GM23338 (cell line): Measurements from ENCODE around the gene PBX3. TPM values are rescaled to one million over a fixed set of nuclear protein-coding genes. Genes with fewer than 3 reads are reported as not detected.

ENCODE experiments used
- ATAC-seq: fragments of 200-7000 bp; cut with Tn5 transposase; 3 replicates; pipeline ENCODE4 v1.9.1; 2020
- DNase-seq: peaks from one replicate; pipeline ENCODE4 v3.0.0-alpha.2; 2015; ENCODE audit warnings: low spot score
- H2AFZ ChIP-seq: fragments of 200-600 bp; sonication (generic); 2 replicates; pipeline ENCODE4 v1.8.0; 2016; ENCODE audit warnings: antibody characterized with exemption, mild to moderate bottlenecking, moderate library complexity
- H3F3A ChIP-seq: fragments of 200-600 bp; sonication (generic); replicated peaks from 2 replicates; pipeline ENCODE4 v1.8.0; 2017; ENCODE audit warnings: antibody characterized with exemption, mixed run types, low read depth
- H3K27ac ChIP-seq: fragments of 200-600 bp; sonication (generic); 2 replicates; pipeline ENCODE4 v1.6.1; 2016; ENCODE audit warnings: low read depth
- H3K27me3 ChIP-seq: fragments of 200-600 bp; sonication (generic); 2 replicates; pipeline ENCODE4 v1.8.0; 2016; ENCODE audit warnings: mild to moderate bottlenecking, mixed run types, moderate library complexity; ENCODE audit not compliant: insufficient read depth
- H3K36me3 ChIP-seq: fragments of 200-600 bp; sonication (generic); 2 replicates; pipeline ENCODE4 v1.8.0; 2016; ENCODE audit warnings: mild to moderate bottlenecking; ENCODE audit not compliant: insufficient read depth
- H3K4me1 ChIP-seq: fragments of 200-600 bp; sonication (generic); 2 replicates; pipeline ENCODE4 v1.8.0; 2016; ENCODE audit warnings: mild to moderate bottlenecking, moderate library complexity; ENCODE audit not compliant: insufficient read depth
- H3K4me2 ChIP-seq: fragments of 200-600 bp; sonication (generic); 2 replicates; pipeline ENCODE4 v1.7.1; 2017; ENCODE audit warnings: mixed run types
- H3K4me3 ChIP-seq: fragments of 200-600 bp; sonication (generic); 2 replicates; pipeline ENCODE4 v1.6.1; 2016; ENCODE audit warnings: mixed run types
- H3K79me2 ChIP-seq: fragments of 200-600 bp; sonication (generic); replicated peaks from 2 replicates; pipeline ENCODE4 v1.8.0; 2017; ENCODE audit warnings: mild to moderate bottlenecking; ENCODE audit not compliant: insufficient read depth
- H3K9me2 ChIP-seq: fragments of 200-600 bp; sonication (generic); 2 replicates; pipeline ENCODE4 v1.8.0; 2017; ENCODE audit not compliant: insufficient read depth
- H4K20me1 ChIP-seq: fragments of 200-600 bp; sonication (generic); replicated peaks from 2 replicates; pipeline ENCODE4 v1.8.0; 2017; ENCODE audit warnings: mild to moderate bottlenecking; ENCODE audit not compliant: insufficient read depth
- H3K27ac Mint-ChIP-seq: 2 replicates; pipeline ENCODE4 v1.8.0; 2020; ENCODE audit warnings: inconsistent platforms, mild to moderate bottlenecking, moderate library complexity, mixed read lengths
- H3K27me3 Mint-ChIP-seq: 3 replicates; pipeline ENCODE4 v1.8.0; 2022; ENCODE audit warnings: low read depth, mild to moderate bottlenecking, moderate library complexity, mixed read lengths, inconsistent platforms; ENCODE audit not compliant: insufficient read depth, poor library complexity
- H3K36me3 Mint-ChIP-seq: 3 replicates; pipeline ENCODE4 v1.8.0; 2021; ENCODE audit warnings: low read depth, mild to moderate bottlenecking, inconsistent platforms, moderate library complexity, mixed read lengths
- H3K4me1 Mint-ChIP-seq: 3 replicates; pipeline ENCODE4 v1.8.0; 2020; ENCODE audit warnings: mild to moderate bottlenecking, inconsistent platforms, mixed read lengths
- H3K4me3 Mint-ChIP-seq: 3 replicates; pipeline ENCODE4 v1.8.0; 2021; ENCODE audit warnings: moderate library complexity, mild to moderate bottlenecking, inconsistent platforms, mixed read lengths
- H3K9me3 Mint-ChIP-seq: 3 replicates; pipeline ENCODE4 v1.8.0; 2020; ENCODE audit warnings: moderate library complexity, mild to moderate bottlenecking, inconsistent platforms, mixed read lengths
- CREB1 ChIP-seq: fragments of 250-450 bp; sonication (Bioruptor Pico); IDR thresholded peaks from 2 replicates; pipeline ENCODE4 v1.5.0; 2020; ENCODE audit warnings: low read depth, mild to moderate bottlenecking, moderate library complexity
- ETS1 ChIP-seq: IDR thresholded peaks from 2 replicates; pipeline ENCODE4 v1.6.1; 2016; ENCODE audit warnings: antibody characterized with exemption
- EZH2 ChIP-seq: fragments of 200-600 bp; sonication (generic); IDR thresholded peaks from one replicate; pipeline ENCODE4 v1.8.0; 2017; ENCODE audit warnings: antibody characterized with exemption, mild to moderate bottlenecking, low read depth; ENCODE audit not compliant: unreplicated experiment
- EZH2phosphoT487 ChIP-seq: fragments of 200-600 bp; sonication (generic); IDR thresholded peaks from one replicate; pipeline ENCODE4 v1.8.1; 2018; ENCODE audit warnings: antibody characterized with exemption; ENCODE audit not compliant: unreplicated experiment
- JUNB ChIP-seq: IDR thresholded peaks from one replicate; pipeline ENCODE4 v1.6.1; 2016; ENCODE audit warnings: antibody characterized with exemption; ENCODE audit not compliant: unreplicated experiment
- NANOG ChIP-seq: IDR thresholded peaks from 2 replicates; pipeline ENCODE4 v1.6.1; 2016; ENCODE audit warnings: antibody characterized with exemption, borderline replicate concordance
- POLR2AphosphoS5 ChIP-seq: IDR thresholded peaks from 2 replicates; pipeline ENCODE4 v1.6.1; 2016; ENCODE audit warnings: antibody characterized with exemption, low read depth
- STAT1 ChIP-seq: IDR thresholded peaks from one replicate; pipeline ENCODE4 v1.6.1; 2016; ENCODE audit warnings: antibody characterized with exemption; ENCODE audit not compliant: unreplicated experiment
- ZNF114 ChIP-seq: fragments of 250-450 bp; sonication (Bioruptor Pico); IDR thresholded peaks from 2 replicates; pipeline ENCODE4 v1.5.0; 2020; ENCODE audit warnings: mild to moderate bottlenecking, moderate library complexity
- ZNF331 ChIP-seq: fragments of 250-450 bp; sonication (Bioruptor Pico); IDR thresholded peaks from 2 replicates; pipeline ENCODE4 v1.5.0; 2020; ENCODE audit warnings: low read depth, mild to moderate bottlenecking, moderate library complexity
- ZNF462 ChIP-seq: fragments of 250-450 bp; sonication (Bioruptor Pico); IDR thresholded peaks from 2 replicates; pipeline ENCODE4 v1.5.0; 2020; ENCODE audit warnings: mild to moderate bottlenecking, moderate library complexity
- polyA plus RNA-seq: library from polyadenylated mRNA; unstranded; fragments of >200 nt; fragmentation: Nextera tagmentation; extraction: Ambion mirVana; gene quantifications from 2 replicates; pipeline ENCODE4 v1.2.1, GENCODE V29; 2016
- total RNA-seq: library from RNA; depleted of rRNA; stranded (reverse); fragments of >200 nt; shearing (Covaris generic); gene quantifications from 2 replicates; pipeline ENCODE4 v1.2.3, GENCODE V29; 2014
- TF ChIP-seq, protein P1 (sequence below): IDR thresholded peaks from one replicate; pipeline ENCODE4 v1.6.1; 2018; ENCODE audit warnings: antibody characterized with exemption; ENCODE audit not compliant: unreplicated experiment
- TF ChIP-seq, protein P2 (sequence below), 2 experiments: fragments of 200-600 bp in 1 of 2; sonication (generic) in 1 of 2; conservative IDR thresholded peaks; 2 replicates each; pipeline versions ENCODE4 v1.5.1 to v1.6.1; 2016 to 2017; ENCODE audit warnings: antibody characterized with exemption in 2 of 2, low read depth in 2 of 2, mild to moderate bottlenecking in 2 of 2, moderate library complexity in 1 of 2

Gene PBX3
- total and polyA plus RNA-seq, 2 experiments from 2014 or later, result 28.9 to 50.5 TPM

DNA sequence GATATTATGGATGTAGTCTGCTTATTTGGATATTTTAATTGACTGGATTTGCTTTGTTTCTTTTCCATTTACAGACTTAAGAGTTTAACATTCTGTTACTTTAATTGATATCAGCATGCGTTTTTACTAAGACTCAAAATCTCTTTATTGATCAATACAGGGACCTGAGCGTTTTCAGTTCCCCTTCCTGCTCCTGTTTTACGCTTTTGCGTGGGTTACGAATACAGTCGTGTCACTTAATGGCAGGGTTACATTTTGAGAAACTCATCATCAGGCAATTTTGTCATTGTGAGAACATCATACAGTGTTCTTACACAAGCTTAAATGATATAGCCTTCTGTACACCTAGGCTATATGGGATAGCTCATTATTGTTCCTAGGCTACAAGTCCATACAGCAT is 65.2 kb downstream of the PBX3 start:
- no peak overlapping the region for H3K4me3 ChIP-seq
- H3F3A ChIP-seq, result no peaks in the 10 kb centered on the region
- DNase-seq (no peak), ATAC-seq (no peak)
- H3K9me3 Mint-ChIP-seq, result no peaks in the 10 kb centered on the region
- no peaks in the 10 kb centered on the region for H3K9me2 ChIP-seq
- H3K4me1 Mint-ChIP-seq, result peaks cover 10% of the 10 kb centered on the region; the same call in 2 of the 3 replicates
- H2AFZ ChIP-seq, result no peak overlapping the region
- no peak overlapping the region for H3K4me3 Mint-ChIP-seq
- no peak overlapping the region for H3K27ac ChIP-seq
- no peaks in the 10 kb centered on the region for H3K36me3 Mint-ChIP-seq
- H3K27me3 ChIP-seq, result no peaks in the 10 kb centered on the region
- no peak for TF ChIP-seq EZH2phosphoT487
- TF ChIP-seq, protein P1, sequence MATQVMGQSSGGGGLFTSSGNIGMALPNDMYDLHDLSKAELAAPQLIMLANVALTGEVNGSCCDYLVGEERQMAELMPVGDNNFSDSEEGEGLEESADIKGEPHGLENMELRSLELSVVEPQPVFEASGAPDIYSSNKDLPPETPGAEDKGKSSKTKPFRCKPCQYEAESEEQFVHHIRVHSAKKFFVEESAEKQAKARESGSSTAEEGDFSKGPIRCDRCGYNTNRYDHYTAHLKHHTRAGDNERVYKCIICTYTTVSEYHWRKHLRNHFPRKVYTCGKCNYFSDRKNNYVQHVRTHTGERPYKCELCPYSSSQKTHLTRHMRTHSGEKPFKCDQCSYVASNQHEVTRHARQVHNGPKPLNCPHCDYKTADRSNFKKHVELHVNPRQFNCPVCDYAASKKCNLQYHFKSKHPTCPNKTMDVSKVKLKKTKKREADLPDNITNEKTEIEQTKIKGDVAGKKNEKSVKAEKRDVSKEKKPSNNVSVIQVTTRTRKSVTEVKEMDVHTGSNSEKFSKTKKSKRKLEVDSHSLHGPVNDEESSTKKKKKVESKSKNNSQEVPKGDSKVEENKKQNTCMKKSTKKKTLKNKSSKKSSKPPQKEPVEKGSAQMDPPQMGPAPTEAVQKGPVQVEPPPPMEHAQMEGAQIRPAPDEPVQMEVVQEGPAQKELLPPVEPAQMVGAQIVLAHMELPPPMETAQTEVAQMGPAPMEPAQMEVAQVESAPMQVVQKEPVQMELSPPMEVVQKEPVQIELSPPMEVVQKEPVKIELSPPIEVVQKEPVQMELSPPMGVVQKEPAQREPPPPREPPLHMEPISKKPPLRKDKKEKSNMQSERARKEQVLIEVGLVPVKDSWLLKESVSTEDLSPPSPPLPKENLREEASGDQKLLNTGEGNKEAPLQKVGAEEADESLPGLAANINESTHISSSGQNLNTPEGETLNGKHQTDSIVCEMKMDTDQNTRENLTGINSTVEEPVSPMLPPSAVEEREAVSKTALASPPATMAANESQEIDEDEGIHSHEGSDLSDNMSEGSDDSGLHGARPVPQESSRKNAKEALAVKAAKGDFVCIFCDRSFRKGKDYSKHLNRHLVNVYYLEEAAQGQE, result no peak
- TF ChIP-seq CREB1 (CRISPR knock-in tag), result no peak
- TF ChIP-seq NANOG, result no peak
- TF ChIP-seq EZH2, result no peak
- TF ChIP-seq ZNF331 (CRISPR knock-in tag), result no peak
- TF ChIP-seq JUNB, result no peak
- TF ChIP-seq, protein P2, sequence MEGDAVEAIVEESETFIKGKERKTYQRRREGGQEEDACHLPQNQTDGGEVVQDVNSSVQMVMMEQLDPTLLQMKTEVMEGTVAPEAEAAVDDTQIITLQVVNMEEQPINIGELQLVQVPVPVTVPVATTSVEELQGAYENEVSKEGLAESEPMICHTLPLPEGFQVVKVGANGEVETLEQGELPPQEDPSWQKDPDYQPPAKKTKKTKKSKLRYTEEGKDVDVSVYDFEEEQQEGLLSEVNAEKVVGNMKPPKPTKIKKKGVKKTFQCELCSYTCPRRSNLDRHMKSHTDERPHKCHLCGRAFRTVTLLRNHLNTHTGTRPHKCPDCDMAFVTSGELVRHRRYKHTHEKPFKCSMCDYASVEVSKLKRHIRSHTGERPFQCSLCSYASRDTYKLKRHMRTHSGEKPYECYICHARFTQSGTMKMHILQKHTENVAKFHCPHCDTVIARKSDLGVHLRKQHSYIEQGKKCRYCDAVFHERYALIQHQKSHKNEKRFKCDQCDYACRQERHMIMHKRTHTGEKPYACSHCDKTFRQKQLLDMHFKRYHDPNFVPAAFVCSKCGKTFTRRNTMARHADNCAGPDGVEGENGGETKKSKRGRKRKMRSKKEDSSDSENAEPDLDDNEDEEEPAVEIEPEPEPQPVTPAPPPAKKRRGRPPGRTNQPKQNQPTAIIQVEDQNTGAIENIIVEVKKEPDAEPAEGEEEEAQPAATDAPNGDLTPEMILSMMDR (conservative IDR thresholded peaks at IDR 0.05; ENCODE audit: low read depth in 2 of 2), result no peak
- no peak for TF ChIP-seq STAT1
- no peak for TF ChIP-seq ETS1
- TF ChIP-seq ZNF462, result no peak
- no peak for TF ChIP-seq POLR2AphosphoS5
- TF ChIP-seq ZNF114 (CRISPR knock-in tag), result no peak
- H3K4me1 ChIP-seq, result peaks cover 14% of the 10 kb centered on the region
- no peak overlapping the region for H3K27ac Mint-ChIP-seq
- H3K27me3 Mint-ChIP-seq, result no peaks in the 10 kb centered on the region
- H3K79me2 ChIP-seq, result peaks cover 68% of the 10 kb centered on the region
- no peak overlapping the region for H3K4me2 ChIP-seq
- H4K20me1 ChIP-seq, result peaks cover 7% of the 10 kb centered on the region; the same call in 1 of the 2 replicates
- no peaks in the 10 kb centered on the region for H3K36me3 ChIP-seq
